Ascending aorta (tissue), 2 donors: ENCODE data around the gene TIGIT. TPM values are rescaled to one million over a fixed set of nuclear protein-coding genes. Genes with fewer than 3 reads are reported as not detected.

ENCODE experiments used
- DNase-seq, 2 donors: peaks; one replicate each; pipeline ENCODE4 v3.0.0-alpha.2; 2019; ENCODE audit warnings: low spot score in 2 of 2
- H3K27ac ChIP-seq, 2 donors: fragments of 200-600 bp; sonication (generic); one replicate each; pipeline ENCODE4 v1.5.1; 2016 to 2017; ENCODE audit warnings: mild to moderate bottlenecking in 1 of 2
- H3K27me3 ChIP-seq: fragments of 200-600 bp; sonication (generic); one replicate; pipeline ENCODE4 v1.5.1; 2017
- H3K36me3 ChIP-seq, 2 donors: fragments of 200-600 bp; sonication (generic); one replicate each; pipeline ENCODE4 v1.5.1; 2016
- H3K4me1 ChIP-seq, 2 donors: fragments of 200-600 bp; sonication (generic); one replicate each; pipeline ENCODE4 v1.5.1; 2016 to 2017; ENCODE audit warnings: mild to moderate bottlenecking in 1 of 2
- H3K4me3 ChIP-seq, 2 donors: fragments of 200-600 bp; sonication (generic); one replicate each; pipeline ENCODE4 v1.5.1; 2016 to 2017; ENCODE audit warnings: mild to moderate bottlenecking in 1 of 2
- H3K9me3 ChIP-seq, 2 donors: fragments of 200-600 bp; sonication (generic); one replicate each; pipeline ENCODE4 v1.5.1; 2016
- intact Hi-C: fragments of 100-400 bp; cut with DNase I; formaldehyde crosslinking; loops from one replicate; pipeline ENCODE4 v1.15.1; 2023
- total RNA-seq: library from RNA; depleted of rRNA; stranded (reverse); fragments of >200 nt; gene quantifications from one replicate; pipeline ENCODE4 v1.1.0, GENCODE V29; 2016
- TF ChIP-seq, protein P1 (sequence below), 3 experiments: fragments of 200-600 bp in 2 of 3; fragments of 450-650 bp in 1 of 3; sonication (generic) in 2 of 3; IDR thresholded peaks; one replicate each; pipeline ENCODE4 v1.5.1; 2016 to 2019; ENCODE audit warnings: antibody characterized with exemption in 3 of 3, mild to moderate bottlenecking in 1 of 3, moderate library complexity in 1 of 3

The TIGIT gene
- total RNA-seq, 1 donor from 2014 or later: not detected

DNA sequence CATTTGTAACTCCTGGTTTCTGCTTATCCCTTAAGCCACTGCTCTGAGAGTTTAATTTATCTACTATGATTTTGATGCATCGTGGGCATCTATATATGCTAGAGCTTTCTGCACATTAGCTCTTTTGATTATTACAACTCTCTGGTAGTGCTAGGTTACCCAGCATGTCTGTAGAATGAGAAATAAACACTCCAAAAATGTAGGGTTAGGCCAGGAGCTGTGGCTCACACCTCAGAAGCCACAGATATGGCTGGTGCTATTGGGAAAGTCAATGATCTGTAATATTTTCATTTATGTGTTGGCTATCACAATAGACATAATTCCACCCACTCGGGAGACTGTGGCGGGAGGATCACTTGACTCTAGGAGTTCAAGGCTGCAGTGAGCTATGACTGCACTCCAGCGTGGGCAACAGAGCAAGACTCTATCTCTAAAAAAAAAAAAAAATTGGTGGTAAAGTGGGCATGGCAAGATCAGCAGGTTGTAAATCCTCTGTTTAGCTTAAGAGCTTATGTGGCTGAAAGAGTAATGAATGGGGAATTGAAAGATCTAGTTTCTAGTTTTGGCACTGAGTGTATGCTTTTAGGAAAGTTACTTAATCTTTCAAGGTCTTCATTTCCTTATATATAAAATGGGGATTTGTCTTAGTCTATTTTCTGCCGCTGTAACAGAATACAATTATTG is 6.3 kb downstream of the TIGIT start:
- H3K9me3 ChIP-seq: no peaks in the 10 kb centered on the region
- no peak overlapping the region for H3K27ac ChIP-seq
- intact Hi-C loops: no loop called here
- TF ChIP-seq, protein P1, sequence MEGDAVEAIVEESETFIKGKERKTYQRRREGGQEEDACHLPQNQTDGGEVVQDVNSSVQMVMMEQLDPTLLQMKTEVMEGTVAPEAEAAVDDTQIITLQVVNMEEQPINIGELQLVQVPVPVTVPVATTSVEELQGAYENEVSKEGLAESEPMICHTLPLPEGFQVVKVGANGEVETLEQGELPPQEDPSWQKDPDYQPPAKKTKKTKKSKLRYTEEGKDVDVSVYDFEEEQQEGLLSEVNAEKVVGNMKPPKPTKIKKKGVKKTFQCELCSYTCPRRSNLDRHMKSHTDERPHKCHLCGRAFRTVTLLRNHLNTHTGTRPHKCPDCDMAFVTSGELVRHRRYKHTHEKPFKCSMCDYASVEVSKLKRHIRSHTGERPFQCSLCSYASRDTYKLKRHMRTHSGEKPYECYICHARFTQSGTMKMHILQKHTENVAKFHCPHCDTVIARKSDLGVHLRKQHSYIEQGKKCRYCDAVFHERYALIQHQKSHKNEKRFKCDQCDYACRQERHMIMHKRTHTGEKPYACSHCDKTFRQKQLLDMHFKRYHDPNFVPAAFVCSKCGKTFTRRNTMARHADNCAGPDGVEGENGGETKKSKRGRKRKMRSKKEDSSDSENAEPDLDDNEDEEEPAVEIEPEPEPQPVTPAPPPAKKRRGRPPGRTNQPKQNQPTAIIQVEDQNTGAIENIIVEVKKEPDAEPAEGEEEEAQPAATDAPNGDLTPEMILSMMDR (IDR thresholded peaks at IDR 0.05): no peak
- no peak overlapping the region for H3K4me3 ChIP-seq
- no peaks in the 10 kb centered on the region for H3K27me3 ChIP-seq
- no peaks in the 10 kb centered on the region for H3K4me1 ChIP-seq
- no peaks in the 10 kb centered on the region for H3K36me3 ChIP-seq
- no peak for DNase-seq

DNA sequence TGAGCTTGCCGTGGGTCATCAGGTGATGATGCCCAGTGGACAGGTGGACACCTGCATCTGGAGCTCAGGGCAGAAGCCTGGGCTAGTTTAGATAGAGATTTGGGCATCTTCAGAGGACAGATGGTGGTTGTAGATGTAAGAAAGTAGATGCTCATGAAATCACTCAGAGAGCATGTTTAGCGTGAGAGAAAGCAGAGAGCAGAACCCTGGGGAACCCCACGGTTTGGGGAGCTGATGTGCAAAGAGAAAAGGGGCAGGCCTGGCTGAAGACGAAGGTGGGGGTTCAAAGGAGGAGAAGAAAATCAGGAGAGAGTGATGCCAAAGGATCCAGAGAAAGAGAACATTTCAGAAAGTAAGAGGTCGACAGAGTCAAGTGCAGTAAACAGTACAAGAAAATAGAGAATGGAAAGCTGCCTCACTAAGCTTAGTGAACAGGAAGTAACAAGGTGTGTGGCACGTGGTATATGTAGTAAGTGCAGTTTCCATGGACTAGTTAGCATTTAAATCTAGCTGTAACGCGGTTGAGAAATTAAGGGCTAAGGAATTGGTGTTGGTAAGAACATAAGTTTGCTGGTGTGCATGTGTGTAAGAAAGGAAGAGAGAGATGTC is 13.5 kb downstream of the TIGIT start:
- no peaks in the 10 kb centered on the region for H3K27me3 ChIP-seq
- no peak for DNase-seq
- no peaks in the 10 kb centered on the region for H3K9me3 ChIP-seq
- H3K27ac ChIP-seq: no peak overlapping the region
- intact Hi-C loops: no loop called here
- no peaks in the 10 kb centered on the region for H3K4me1 ChIP-seq
- no peak overlapping the region for H3K4me3 ChIP-seq
- H3K36me3 ChIP-seq: no peaks in the 10 kb centered on the region
- TF ChIP-seq, protein P1 (IDR thresholded peaks at IDR 0.05): no peak

DNA sequence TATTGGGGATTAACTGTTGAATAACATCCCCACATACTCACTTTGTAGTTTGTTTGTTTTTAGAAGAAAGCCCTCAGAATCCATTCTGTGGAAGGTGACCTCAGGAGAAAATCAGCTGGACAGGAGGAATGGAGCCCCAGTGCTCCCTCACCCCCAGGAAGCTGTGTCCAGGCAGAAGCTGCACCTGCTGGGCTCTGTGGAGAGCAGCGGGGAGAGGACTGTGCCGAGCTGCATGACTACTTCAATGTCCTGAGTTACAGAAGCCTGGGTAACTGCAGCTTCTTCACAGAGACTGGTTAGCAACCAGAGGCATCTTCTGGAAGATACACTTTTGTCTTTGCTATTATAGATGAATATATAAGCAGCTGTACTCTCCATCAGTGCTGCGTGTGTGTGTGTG is 14.0 kb downstream of the TIGIT start:
- no peak overlapping the region for H3K4me3 ChIP-seq
- no peaks in the 10 kb centered on the region for H3K36me3 ChIP-seq
- no peaks in the 10 kb centered on the region for H3K27me3 ChIP-seq
- H3K4me1 ChIP-seq: no peaks in the 10 kb centered on the region
- DNase-seq: no peak
- no peaks in the 10 kb centered on the region for H3K9me3 ChIP-seq
- intact Hi-C loops: no loop called here
- H3K27ac ChIP-seq: no peak overlapping the region
- TF ChIP-seq, protein P1 (IDR thresholded peaks at IDR 0.05): no peak

DNA sequence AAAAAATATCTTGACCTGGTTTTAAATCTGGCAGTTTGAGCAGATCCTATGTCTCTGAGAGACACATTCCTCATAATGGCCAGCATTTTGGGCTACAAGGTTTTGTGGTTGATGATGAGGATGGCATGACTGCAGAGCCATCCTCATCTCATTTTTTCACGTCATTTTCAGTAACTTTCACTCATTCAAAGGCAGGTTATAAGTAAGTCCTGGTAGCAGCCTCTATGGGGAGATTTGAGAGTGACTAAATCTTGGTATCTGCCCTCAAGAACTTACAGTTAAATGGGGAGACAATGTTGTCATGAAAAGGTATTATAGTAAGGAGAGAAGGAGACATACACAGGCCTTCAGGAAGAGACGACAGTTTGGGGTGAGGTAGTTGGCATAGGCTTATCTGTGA is 14.5 kb downstream of the TIGIT start:
- intact Hi-C loops: no loop called here
- Histone ChIP-seq H3K4me1 (no peaks in the 10 kb centered on the region), H3K9me3 (no peaks in the 10 kb centered on the region), H3K27ac (no peak overlapping the region), H3K36me3 (no peaks in the 10 kb centered on the region), H3K4me3 (no peak overlapping the region), H3K27me3 (no peaks in the 10 kb centered on the region)
- TF ChIP-seq, protein P1 (IDR thresholded peaks at IDR 0.05): no peak
- DNase-seq: no peak

DNA sequence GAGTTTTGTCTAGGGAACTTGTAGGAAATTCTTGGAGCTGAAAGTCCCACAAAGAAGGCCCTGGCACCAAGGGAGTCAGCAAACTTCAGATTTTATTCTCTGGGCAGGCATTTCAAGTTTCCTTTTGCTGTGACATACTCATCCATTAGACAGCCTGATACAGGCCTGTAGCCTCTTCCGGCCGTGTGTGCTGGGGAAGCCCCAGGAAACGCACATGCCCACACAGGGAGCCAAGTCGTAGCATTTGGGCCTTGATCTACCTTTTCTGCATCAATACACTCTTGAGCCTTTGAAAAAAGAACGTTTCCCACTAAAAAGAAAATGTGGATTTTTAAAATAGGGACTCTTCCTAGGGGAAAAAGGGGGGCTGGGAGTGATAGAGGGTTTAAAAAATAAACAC is 15.0 kb downstream of the TIGIT start:
- TF ChIP-seq, protein P1 (IDR thresholded peaks at IDR 0.05): no peak
- Histone ChIP-seq H3K4me3 (no peak overlapping the region), H3K36me3 (no peaks in the 10 kb centered on the region), H3K9me3 (no peaks in the 10 kb centered on the region), H3K4me1 (no peaks in the 10 kb centered on the region), H3K27ac (no peak overlapping the region), H3K27me3 (no peaks in the 10 kb centered on the region)
- DNase-seq: no peak
- intact Hi-C loops: no loop called here
